Measurements from ENCODE around the gene TADA3.

GRCh38 chr3:9739181-9739580 is 53.1 kb downstream of the TADA3 start:
- TF ChIP-seq EZH2 (IDR thresholded peaks at IDR 0.05; ENCODE audit: low read length, missing control alignments) (no peak), CTCF (conservative IDR thresholded peaks at IDR 0.05 in 1 of 2, IDR thresholded peaks at IDR 0.05 in 1 of 2; ENCODE audit: low read depth in 1 of 2, low read length in 2 of 2) (no peak)

All from fibroblast of lung (primary cell).